HepG2 (cell line): ENCODE measurements around the gene PARK7. TPM values are rescaled to one million over a fixed set of nuclear protein-coding genes. Genes with fewer than 3 reads are reported as not detected.

Experiments used
- ARNTL ChIP-seq: sonication (generic); formaldehyde crosslinking; IDR thresholded peaks from 2 replicates; pipeline ENCODE4 v1.4.0; 2020; ENCODE audit warnings: mild to moderate bottlenecking, missing genetic modification reagents
- CBFB ChIP-seq: sonication (generic); formaldehyde crosslinking; IDR thresholded peaks from 2 replicates; pipeline ENCODE4 v1.4.0; 2020; ENCODE audit warnings: missing genetic modification reagents
- CREBL2 ChIP-seq: sonication (generic); formaldehyde crosslinking; IDR thresholded peaks from 2 replicates; pipeline ENCODE4 v1.8.1; 2023; ENCODE audit warnings: missing genetic modification reagents, mild to moderate bottlenecking, borderline replicate concordance
- DZIP1 ChIP-seq: sonication (generic); formaldehyde crosslinking; IDR thresholded peaks from 2 replicates; pipeline ENCODE4 v1.5.0; 2020; ENCODE audit warnings: mild to moderate bottlenecking, missing genetic modification reagents
- HIC2 ChIP-seq: sonication (generic); formaldehyde crosslinking; IDR thresholded peaks from 2 replicates; pipeline ENCODE4 v1.9.0; 2022; ENCODE audit warnings: low read depth, missing genetic modification reagents
- KDM3A ChIP-seq: IDR thresholded peaks from 2 replicates; pipeline ENCODE4 v1.6.1; 2018; ENCODE audit warnings: low read depth, missing compliant biosample characterization
- MEIS2 ChIP-seq: sonication (generic); formaldehyde crosslinking; IDR thresholded peaks from 2 replicates; pipeline ENCODE4 v1.9.0; 2021; ENCODE audit warnings: mild to moderate bottlenecking, missing genetic modification reagents
- SIX4 ChIP-seq: sonication (generic); formaldehyde crosslinking; IDR thresholded peaks from 2 replicates; pipeline ENCODE4 v1.4.0; 2020; ENCODE audit warnings: missing genetic modification reagents
- SMAD3 ChIP-seq: sonication (generic); formaldehyde crosslinking; IDR thresholded peaks from 2 replicates; pipeline ENCODE4 v1.4.0; 2020; ENCODE audit warnings: missing genetic modification reagents
- TFAP4 ChIP-seq: sonication (generic); IDR thresholded peaks from 2 replicates; pipeline ENCODE4 v1.6.1; 2016; ENCODE audit warnings: low read depth, borderline replicate concordance
- TGIF2 ChIP-seq: IDR thresholded peaks from 2 replicates; pipeline ENCODE4 v1.6.1; 2016; ENCODE audit warnings: control low read depth, missing compliant biosample characterization
- ZFX ChIP-seq: sonication (generic); formaldehyde crosslinking; IDR thresholded peaks from 2 replicates; pipeline ENCODE4 v1.4.0; 2020; ENCODE audit warnings: mild to moderate bottlenecking, low read depth, missing genetic modification reagents, moderate library complexity
- ZNF17 ChIP-seq: sonication (generic); formaldehyde crosslinking; IDR thresholded peaks from 2 replicates; pipeline ENCODE4 v1.5.0; 2020; ENCODE audit warnings: mild to moderate bottlenecking, missing genetic modification reagents
- ZNF256 ChIP-seq: sonication (generic); formaldehyde crosslinking; conservative IDR thresholded peaks from 2 replicates; pipeline ENCODE4 v1.4.0; 2020; ENCODE audit warnings: missing genetic modification reagents
- ZNF460 ChIP-seq: sonication (generic); formaldehyde crosslinking; IDR thresholded peaks from 2 replicates; pipeline ENCODE4 v1.5.1; 2020; ENCODE audit warnings: missing genetic modification reagents, mild to moderate bottlenecking, borderline replicate concordance
- ZNF574 ChIP-seq: sonication (generic); formaldehyde crosslinking; IDR thresholded peaks from 2 replicates; pipeline ENCODE4 v1.4.0; 2020; ENCODE audit warnings: missing genetic modification reagents
- ZNF790 ChIP-seq: sonication (generic); formaldehyde crosslinking; IDR thresholded peaks from 2 replicates; pipeline ENCODE4 v1.8.0; 2022; ENCODE audit warnings: missing genetic modification reagents, mild to moderate bottlenecking, borderline replicate concordance
- polyA plus RNA-seq, 8 experiments: library from polyadenylated mRNA; depleted of rRNA in 3 of 8; stranded (reverse) in 7 of 8; unstranded in 1 of 8; fragments of >200 nt; fragmentation: Illumina TruSeq in 4 of 8; extraction: Trizol in 4 of 8; gene quantifications; 2 replicates each; pipeline versions ENCODE4 v1.2.1 to v1.2.3, GENCODE V29; 2011 to 2016; ENCODE audit warnings: low read depth in 4 of 8, missing spikeins in 1 of 8, mixed read lengths in 1 of 8; ENCODE audit not compliant: insufficient read depth in 1 of 8
- total RNA-seq, 5 experiments: library from RNA; depleted of rRNA; stranded (reverse); fragments of >200 nt; fragmentation: Illumina TruSeq; extraction: Trizol; gene quantifications; 2 replicates each; pipeline ENCODE4 v1.2.3, GENCODE V29; 2016; ENCODE audit warnings: low read depth in 1 of 5

The PARK7 gene
- total and polyA plus RNA-seq, 2 of the 13 experiments (the other 11 are each of a cell fraction or from before 2014, with no cell fraction given) = 212 to 296 TPM

GRCh38 chr1:8026976-8027747 lies 65.7 kb downstream of the PARK7 start (continued):
- TF ChIP-seq TFAP4 = peak; percentile 70; the same call in 1 of the 2 replicates
- no peak for TF ChIP-seq ZNF17 (CRISPR knock-in tag)
- peak; percentile 72 for TF ChIP-seq ZNF574 (CRISPR knock-in tag)
- TF ChIP-seq KDM3A = no peak
- 0 out of 2 replicates have a peak, but pooled peaks have one; percentile 28 for TF ChIP-seq HIC2 (CRISPR knock-in tag)
- TF ChIP-seq ZFX = peak; percentile 28; the same call in 1 of the 2 replicates
- no peak for TF ChIP-seq ZNF460 (CRISPR knock-in tag)
- peak; percentile 51; the same call in 1 of the 2 replicates for TF ChIP-seq CBFB
- no peak for TF ChIP-seq DZIP1 (CRISPR knock-in tag)
- TF ChIP-seq CREBL2 (CRISPR knock-in tag) = 0 out of 2 replicates have a peak, but pooled peaks have one; percentile 63
- TF ChIP-seq ZNF256 (CRISPR knock-in tag) = 0 out of 2 replicates have a peak, but pooled peaks have one; percentile 18
- peak; percentile 41; the same call in 1 of the 2 replicates for TF ChIP-seq SMAD3 (CRISPR knock-in tag)
- peak; percentile 74 for TF ChIP-seq MEIS2 (CRISPR knock-in tag)
- peak; percentile 74 for TF ChIP-seq SIX4
- TF ChIP-seq ARNTL (CRISPR knock-in tag) = peak; percentile 73
- peak; percentile 79 for TF ChIP-seq TGIF2
- TF ChIP-seq ZNF790 (CRISPR knock-in tag) = 0 out of 2 replicates have a peak, but pooled peaks have one; percentile 19
